Nucleus accumbens (tissue), 56 donors: ENCODE data around the gene ZNF438.
A peak's percentile ranks its signal among the peaks of the same experiment; 100 is the strongest.

Source experiments
- DNase-seq, 56 donors: peaks; one replicate each; lab custom pipeline; 2025; lab: John Stamatoyannopoulos, UW

ZNF438 gene

DNA sequence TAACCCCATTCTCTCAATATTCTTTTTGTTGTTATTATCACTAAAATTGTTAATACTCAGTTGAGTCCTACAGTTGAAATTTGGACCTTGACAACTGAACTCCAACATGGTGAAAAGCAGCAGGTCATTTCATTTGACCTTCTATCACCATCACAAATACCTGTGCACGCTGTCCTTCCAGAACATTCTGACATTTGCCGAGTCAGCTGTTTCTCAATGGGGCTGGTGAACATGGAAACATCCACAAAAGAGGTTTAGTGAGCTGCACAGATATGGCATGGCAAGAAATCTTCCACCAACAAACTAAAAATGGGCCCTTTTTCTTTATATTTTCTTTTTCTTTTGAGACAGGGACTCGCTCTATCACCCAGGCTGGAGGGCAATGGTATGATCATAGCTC, 169.7 kb downstream of the ZNF438 start:
- DNase-seq = no peak

DNA sequence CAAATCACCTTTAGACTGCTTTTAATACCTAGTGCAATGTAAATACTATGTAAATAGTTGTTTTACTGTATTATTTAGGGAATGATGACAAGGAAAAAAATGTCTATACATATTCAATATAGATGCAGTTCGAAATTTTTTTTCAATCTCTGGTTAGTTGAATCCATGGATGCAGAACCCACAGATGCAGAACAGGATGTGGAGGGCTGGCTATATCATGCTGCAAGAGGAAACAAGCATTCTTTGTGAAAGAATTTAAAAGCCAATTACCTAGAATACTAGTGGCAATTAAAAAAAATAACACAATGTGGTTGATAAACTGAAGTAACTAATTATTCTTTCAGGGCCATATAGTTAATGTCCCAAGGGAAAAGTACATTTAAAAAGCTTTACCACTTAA, 170.4 kb downstream of the ZNF438 start:
- DNase-seq = no peak

DNA sequence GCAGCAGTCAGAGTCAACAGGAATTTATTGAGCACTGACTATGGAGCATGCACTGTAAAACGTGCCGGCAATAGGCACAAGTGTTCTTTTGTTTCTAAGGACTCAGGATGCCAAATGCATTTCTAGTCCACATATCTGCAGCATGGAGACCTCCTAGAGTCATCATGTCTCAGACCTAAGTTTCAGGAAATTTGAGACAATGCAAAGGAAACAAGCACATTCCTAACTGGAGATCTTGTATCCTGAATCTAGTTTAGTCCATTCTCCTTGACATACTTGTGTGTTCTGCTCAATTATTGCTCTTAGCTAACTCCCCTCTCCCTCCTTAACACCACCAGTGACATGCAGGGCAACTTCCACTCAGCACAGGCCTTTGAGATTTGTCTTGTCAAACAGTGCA, 173.2 kb downstream of the ZNF438 start:
- DNase-seq = no peak

DNA sequence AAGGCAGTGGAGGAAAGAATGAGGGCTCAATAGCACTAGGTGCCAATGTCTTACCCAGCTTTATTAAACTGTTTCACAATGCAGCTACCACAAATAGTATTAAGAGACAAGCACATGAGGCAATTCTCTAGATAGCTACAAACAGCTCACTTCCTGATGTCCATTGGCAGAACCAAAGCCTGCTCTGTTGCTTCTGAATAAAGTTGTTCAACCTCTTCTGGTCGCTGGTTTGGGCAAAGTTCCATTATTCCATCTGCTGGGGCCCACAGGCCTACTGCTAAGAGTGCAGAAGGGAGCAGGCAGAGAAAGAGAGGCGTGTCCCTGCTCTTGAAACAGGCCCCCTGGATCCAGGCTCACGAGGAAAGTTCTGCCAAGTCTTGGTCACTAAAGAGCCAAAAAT, 173.9 kb downstream of the ZNF438 start:
- peak in 13 of 56 donors; percentile 3 to 38 (median 21) for DNase-seq

DNA sequence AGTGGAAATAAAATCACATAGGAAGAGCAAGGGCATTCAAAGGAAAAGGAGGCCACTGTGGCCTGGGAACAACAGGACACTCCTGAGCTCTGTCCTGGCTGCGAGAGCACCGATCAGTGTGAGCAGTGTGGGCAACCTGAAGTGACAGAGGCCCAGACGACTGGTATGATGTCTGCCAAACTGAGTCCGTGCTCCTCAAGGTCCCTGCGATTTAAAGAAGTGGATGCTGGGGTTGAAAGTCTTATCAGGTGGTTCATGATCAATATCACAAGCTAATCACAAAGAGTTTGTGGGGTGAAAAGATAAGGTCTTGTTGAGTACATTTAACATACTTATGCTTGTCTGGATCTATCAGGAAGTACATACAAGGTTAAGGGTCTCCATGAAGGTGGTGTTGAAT, 176.5 kb downstream of the ZNF438 start:
- DNase-seq = no peak

DNA sequence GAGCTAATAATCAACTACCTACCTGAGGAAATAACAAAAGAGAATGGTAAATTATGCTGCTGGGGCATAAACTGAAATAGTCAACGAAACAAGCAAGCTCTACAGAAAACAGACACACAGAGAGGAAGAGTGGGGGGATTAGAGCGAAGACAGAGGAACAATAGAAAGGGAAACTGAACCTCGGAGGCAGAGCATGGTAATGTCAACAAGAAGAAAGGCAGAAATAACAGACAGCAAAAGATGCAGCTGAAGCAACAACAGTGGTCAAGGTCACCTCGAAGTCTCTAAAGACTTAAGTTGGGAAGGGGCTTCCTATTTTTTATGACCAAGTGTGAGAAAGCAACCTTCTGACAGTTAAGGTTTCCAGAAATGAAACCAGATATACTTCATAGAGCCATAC, 177.0 kb downstream of the ZNF438 start:
- DNase-seq = no peak

DNA sequence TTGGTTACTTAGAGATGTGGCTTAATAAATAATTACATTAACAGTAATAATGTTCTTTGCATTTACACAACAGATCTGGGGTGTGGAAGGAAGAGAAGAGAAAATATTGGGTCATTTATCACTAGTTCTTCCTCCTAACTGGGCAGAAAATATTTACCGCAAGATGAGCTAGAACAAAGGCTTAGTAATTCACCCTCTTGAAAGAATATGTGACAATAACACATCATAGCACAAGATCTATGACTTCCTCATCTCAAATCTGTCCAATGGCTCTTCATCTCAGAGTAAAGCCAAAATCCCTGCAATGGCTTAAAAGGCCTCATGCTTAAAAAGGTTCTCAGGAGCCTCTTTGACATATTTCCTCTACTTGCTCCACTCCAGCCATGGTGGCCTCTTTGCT, 178.6 kb downstream of the ZNF438 start:
- no peak for DNase-seq

DNA sequence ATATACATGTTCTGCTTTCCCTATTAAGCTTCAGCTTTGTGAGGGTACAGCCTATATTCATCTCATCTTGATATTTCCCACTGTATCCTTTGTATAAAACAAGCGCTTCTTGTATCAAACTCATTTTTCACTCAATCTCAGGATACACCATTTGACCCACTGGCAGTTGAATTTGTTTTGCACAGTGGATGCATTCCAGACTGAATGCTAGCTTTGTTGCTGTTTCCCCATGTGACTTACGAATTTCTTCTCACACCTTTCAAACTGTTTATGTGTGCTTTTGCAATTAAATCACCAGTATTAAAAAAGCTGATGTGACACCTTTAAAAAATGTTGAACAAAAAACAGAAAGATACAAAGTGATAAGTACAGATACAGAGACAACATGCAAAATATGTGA, 180.9 kb downstream of the ZNF438 start:
- DNase-seq = no peak

DNA sequence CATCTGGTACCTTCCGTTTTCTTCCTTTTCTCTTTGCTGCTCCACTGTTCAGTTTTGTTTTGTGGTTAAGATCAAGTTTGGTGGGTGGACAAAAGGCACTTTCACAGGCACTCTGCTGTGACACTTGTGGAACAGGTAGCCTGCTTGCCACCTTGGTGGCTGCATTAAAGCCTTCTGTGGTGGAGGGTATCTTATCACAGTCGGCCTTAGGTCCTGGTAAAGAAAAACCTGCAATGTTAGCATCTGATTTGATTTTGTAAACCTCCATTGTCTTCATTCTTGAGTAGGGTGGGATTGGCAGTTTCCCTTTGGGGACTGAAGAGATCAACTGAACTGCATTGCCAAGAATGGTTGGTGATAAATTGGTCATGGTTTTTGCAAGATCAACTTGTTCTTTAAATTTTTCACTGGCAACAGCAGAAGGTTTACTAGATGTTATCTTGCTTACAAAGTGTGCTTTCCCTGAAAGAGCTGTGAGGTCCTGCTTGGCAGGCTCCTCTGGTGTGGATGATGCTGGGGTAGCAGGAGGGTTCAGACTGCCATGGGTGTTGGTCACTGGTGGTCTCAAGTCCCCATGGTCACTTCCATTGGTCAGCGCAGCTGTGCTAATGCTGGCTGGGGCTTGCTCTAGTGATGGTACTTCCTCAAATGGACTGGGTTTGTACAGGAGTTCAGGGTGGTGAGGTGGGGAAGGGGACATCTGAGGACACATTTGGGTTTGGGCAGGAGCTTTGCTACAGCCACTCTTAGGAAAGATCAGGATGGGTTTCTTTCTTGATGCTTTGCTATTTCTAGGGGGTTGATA, 182.2 kb downstream of the ZNF438 start:
- DNase-seq = no peak

DNA sequence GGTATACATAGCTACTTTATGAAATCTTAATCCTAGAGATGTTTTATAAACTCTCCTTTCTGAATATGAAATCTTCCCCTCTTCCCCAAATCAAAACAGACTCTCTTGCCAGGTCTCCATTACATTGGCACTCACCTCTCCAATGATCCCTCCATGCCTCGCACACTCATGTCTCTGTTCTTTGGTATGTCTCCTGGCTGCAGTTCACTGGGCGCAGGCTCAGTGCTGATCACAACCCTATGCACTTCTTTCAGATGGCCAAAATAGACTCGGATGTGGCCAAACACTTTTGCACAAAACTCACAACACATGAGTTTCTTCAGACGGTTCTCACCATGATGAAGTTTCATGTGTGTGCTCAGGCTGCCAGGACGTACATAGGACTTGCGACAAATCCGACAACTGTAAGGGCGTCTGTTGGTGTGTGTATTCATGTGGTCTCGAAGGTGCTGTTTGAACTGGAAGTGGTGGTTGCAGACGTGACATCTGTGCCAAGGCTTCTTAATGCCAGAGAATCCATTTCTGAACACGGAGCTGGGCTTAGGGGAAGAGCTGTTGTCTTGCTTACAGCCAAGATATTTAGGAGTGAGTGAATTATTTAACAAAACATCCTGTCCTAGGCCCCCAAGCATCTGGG, 183.2 kb downstream of the ZNF438 start:
- DNase-seq = no peak

DNA sequence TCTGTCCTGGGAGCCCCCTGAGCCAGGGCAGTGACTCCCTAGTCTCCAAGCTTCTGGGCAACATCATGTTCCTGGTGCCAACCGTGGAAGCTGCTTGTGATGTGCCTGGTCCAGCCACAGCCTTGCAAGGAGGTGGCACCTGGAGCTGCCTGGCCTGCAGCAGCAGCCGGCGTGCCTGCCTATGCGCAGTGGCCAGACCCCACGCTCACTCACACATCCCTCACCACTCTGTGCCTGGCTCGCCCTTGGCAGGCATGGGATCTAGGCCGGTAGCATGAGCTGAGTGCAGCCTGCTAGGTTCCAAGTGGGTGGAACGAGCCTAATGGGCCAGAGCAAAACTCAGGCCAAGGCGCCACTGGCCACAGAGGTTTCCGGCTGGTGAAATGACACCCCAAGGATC, 184.0 kb downstream of the ZNF438 start:
- DNase-seq = no peak

DNA sequence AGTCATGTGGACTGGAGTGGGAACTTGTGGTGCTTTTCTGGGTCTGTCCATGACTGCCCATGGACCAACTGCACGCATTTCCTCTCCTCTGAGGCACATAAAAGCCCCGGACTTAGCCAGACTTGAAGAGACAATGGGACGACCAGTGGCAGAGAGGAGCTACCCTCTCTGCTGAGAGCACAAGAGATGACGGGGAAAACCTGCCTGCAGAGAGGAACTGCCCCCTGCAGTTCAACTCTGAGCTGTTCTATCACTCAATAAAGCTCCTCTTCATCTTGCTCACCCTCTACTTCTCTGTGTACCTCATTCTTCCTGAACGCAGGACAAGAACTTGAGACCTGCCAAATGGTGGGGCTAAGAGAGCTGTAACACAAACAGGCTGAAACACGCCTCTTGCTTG, 184.5 kb downstream of the ZNF438 start:
- DNase-seq = no peak

DNA sequence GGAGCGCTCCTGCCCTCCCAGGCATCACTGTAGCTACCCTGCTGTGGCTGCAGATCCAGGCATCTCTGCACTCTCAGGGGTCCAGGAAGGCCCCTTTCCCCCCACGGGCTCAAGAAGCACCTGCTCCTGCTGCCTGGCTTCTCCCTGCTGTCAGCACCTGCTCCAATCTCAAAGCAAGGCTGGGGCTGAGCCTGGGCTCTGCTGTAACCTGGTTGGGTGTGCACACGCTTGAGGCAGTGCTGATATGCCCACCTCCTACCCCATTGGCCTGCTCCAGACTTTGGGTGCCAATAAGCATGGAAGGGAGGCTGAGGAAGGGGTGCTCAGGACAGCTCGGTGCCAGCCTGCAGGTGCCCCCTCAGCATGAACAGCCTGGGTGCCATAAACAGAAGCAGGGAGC, 185.0 kb downstream of the ZNF438 start:
- DNase-seq = no peak

DNA sequence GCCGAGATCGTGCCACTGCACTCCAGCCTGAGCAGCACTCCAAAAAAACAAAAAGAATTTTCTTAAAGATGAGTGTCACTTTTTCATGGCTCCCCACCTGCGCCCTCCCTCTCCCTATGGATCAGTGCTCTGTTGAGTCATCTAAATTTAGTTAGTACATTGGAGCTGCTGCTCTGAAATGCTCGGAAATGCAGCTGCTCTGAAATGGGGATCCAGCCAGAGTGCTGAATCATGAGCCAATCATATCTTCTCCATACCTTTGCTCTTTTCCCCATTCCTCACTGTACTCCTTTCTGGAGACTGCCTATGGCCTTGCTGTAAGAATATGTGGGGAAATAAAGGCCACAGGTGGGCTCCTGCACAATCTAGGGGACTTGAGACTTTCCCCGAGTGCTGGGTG, 188.8 kb downstream of the ZNF438 start:
- DNase-seq = no peak

DNA sequence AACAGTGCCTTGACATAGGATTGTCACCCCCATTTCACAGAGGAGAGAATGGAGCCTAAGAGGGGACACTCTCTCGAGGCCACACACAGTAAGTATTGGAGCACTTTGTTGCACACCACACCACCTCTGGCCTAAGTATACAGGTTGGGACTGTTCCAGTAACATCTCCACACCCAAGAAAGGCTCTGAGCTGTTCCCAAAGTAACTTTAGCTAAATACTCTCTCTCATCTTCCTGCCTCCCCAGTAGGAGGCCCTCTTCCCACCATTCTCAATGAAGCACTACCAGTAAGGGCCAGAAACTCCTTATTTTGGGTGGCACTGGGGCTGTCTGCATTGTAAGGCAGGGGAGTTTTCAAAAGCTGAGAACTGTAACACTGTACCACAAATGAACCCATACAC, 189.5 kb downstream of the ZNF438 start:
- no peak for DNase-seq

DNA sequence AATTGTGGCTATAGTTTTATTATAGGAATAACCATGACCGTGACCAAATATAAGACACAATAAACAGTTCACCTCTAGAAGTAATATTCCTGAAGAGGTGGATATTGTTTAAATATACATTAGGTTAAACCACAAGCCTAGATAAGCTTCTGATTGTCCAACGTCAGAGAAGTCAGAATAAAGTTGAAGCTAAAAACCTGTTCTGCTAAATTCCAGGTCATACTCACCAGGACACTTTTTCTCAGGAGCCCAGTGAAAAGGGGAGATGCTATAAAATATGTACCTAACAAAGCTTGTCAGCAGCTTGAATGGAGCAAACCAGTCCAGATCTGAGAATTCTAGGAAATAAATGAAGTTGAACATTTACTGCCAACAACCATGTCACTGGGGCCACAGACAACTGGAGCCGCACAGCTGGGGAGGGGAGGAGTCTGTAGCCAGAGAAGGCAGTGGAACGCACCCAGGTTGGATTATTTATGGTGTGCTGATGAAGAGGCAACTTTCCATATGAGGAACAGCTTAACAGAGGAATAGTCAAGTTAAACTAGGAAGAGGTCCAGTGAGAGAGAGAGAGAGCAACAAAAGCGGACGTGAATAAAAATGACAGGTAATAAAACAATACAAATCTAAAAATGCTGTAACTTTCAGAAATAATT, 191.1 kb downstream of the ZNF438 start:
- DNase-seq = no peak

DNA sequence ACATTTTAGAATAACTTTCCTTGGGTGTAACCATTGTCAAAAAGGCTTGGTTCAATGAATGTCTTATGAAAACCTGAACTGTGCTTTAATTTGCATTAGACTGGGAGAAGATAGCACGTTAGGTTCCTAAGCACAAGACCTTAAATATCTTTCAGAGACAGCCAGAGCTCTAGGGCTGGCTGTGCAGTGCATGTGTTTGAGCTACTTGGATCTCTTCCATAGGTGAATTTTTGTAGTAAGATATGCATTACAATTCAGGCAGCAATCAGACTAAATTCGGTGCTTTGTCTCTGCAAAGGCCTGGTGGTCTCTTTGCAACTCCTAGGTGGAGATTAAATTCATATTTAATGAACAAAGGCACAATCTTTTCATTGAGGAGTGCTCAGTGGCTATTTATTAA, 192.0 kb downstream of the ZNF438 start:
- no peak for DNase-seq

DNA sequence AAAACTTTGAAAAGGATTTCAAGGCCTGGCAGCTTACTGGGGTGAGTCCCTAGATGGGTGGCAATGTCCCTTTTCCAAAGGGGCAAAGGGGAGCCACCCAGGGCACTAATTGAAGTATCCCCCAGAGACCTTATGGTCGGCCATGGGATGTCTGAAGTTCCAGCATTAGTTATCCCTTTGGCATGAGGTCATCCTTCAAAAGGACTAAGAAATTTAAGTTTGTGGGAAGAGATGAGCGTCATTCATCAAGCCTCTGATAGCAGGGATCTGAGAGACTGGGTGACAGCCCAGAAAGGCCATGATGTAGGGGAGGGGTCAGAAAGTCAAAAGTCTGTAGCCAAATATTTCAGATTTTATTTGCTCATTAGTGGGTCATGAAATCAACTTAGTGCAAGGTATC, 195.3 kb downstream of the ZNF438 start:
- no peak for DNase-seq

DNA sequence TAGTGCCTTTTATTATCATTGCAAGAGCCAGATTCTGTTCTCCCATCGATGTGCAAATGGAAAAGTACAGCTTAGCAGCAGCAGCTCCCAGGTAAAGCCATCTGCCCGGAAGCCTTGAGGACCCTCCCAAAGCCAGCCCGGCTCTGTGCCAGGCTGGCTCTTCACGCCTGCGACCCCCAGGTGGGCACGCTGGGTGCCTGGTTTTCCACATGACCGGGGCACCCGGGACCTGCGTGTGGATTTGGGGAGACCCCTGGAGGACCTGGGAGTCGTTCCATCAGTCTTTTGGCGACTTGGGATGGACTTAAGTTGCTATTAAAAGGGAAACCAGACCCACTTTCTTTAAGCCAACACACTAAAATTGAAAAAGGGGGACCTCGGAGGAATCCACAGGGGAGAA, 196.5 kb downstream of the ZNF438 start:
- DNase-seq = no peak

DNA sequence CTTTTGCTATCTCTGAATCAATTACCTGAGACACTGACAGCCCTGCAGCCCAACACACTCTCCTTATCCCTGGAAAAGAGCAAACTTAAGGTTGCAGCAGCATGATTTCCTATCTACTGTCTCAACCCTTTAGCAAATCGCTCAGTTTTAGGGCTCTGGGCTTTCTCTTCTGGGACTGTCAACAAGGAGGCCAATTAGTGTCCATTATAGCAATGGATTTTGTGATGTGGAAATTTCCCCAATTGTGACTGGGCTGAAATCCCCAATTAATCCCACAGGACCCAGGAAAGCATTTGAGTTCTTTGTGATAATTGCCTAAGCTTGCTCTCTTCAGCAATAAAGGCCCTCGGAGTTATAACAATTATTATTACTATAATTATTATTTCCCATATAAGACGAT, 197.0 kb downstream of the ZNF438 start:
- no peak for DNase-seq

DNA sequence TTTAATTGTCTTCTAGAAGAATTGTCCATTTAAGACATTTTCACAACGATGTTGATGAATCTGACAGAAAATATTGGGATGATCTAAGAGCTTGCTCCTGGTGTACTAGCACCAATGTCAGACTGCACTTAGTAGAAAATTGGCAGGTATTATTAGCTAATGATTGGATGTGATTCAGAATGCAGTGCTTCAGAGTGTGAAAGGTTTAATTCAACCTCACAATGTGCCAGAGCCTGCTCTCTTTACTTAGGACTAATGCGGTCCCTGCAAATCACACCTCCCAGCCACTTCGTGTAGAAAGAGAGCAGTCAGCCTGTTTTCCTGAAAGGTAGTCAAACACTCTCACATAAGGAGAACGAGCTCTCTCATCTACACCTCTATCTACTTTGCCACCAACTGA, 197.5 kb downstream of the ZNF438 start:
- no peak for DNase-seq

DNA sequence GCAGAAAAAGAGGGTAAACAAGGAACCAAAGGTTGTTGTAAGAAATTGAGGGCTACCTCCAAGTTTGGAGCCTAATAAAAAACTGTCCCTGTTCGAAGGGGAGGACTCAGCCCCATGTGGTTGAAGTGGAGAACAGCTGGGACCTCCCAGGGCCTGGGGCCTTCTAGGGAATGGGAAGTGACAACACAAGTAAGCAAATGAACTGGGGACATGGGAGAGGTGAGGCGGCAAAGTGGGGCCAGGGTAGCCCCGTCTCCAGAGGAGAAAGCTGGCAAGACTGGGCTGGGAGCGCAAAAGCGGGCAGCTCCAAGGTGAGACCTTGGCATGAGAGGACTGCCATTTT, 198.1 kb downstream of the ZNF438 start:
- no peak for DNase-seq
